AG09309 (cell line): ENCODE data around the gene CDH4.
"Not testable (repeated sequence)": the region's sequence is repeated elsewhere in the genome, so short reads cannot be mapped to it uniquely, and the experiment has no call there.

Experiments
- DNase-seq: peaks from one replicate; pipeline ENCODE4 v3.0.0-alpha.2; 2010; ENCODE audit warnings: low read depth
- H3K4me3 ChIP-seq: 2 replicates; pipeline ENCODE4 v1.5.1; 2011; ENCODE audit warnings: mild to moderate bottlenecking, low read depth, low read length, moderate library complexity; ENCODE audit not compliant: control insufficient read depth
- TF ChIP-seq, protein P1 (sequence below): IDR thresholded peaks from 2 replicates; pipeline ENCODE4 v1.5.1; 2011; ENCODE audit warnings: mild to moderate bottlenecking, low read depth, low read length, inconsistent platforms; ENCODE audit not compliant: insufficient read depth, control insufficient read depth; ENCODE audit errors: missing control alignments

CDH4 gene

DNA sequence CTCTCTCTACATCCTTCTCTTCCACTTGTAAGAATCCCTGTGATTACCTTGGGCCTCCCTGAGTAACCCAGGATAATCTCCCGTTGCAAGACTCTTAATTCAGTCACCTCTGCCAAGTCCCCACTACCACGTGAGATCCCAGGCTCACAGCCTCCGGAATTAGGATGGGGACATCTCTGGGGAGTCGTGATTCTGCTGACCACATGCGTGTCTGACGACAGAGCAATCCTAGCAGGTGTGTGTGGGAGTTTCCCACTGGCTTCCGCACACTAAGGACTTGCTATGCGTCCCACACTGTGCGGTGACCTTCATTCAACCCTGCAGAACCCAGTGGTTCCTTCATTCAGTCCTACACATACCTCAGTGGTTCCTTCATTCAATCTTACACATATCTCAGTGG, 11.9 kb downstream of the CDH4 start:
- TF ChIP-seq, protein P1, sequence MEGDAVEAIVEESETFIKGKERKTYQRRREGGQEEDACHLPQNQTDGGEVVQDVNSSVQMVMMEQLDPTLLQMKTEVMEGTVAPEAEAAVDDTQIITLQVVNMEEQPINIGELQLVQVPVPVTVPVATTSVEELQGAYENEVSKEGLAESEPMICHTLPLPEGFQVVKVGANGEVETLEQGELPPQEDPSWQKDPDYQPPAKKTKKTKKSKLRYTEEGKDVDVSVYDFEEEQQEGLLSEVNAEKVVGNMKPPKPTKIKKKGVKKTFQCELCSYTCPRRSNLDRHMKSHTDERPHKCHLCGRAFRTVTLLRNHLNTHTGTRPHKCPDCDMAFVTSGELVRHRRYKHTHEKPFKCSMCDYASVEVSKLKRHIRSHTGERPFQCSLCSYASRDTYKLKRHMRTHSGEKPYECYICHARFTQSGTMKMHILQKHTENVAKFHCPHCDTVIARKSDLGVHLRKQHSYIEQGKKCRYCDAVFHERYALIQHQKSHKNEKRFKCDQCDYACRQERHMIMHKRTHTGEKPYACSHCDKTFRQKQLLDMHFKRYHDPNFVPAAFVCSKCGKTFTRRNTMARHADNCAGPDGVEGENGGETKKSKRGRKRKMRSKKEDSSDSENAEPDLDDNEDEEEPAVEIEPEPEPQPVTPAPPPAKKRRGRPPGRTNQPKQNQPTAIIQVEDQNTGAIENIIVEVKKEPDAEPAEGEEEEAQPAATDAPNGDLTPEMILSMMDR = no peak
- no peak overlapping the region for H3K4me3 ChIP-seq
- DNase-seq = no peak

- TF ChIP-seq, protein P1 = no peak
- no peak for DNase-seq
- no peak overlapping the region for H3K4me3 ChIP-seq
Observed at GRCh38 chr20:61267241-61267640, 15.2 kb downstream of the CDH4 start.

DNA sequence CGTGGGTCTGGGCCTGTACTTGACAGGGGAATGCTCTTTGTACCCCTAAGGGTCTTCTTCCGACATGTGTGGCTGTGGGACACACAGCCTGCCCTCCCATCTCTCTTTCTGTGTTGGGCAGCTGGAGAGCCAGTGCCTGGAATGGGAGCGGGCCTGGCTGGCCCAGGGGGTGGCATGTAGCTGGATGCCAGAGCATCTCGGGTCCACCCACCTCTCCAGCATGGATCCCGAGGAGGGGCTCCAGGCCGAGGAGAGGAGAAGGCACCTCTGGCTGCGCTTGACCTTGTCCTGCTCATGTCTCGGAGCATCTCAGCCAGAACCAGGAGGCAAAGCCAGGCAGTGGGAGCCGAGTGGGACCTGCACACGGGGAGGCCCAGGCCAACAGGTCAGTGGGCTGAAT, 16.0 kb downstream of the CDH4 start:
- DNase-seq = no peak
- H3K4me3 ChIP-seq = no peak overlapping the region
- TF ChIP-seq, protein P1 = no peak

GRCh38 chr20:61271312-61272231, 19.5 kb downstream of the CDH4 start:
- TF ChIP-seq, protein P1 = no peak
- H3K4me3 ChIP-seq = no peak overlapping the region
- DNase-seq = no peak

DNA sequence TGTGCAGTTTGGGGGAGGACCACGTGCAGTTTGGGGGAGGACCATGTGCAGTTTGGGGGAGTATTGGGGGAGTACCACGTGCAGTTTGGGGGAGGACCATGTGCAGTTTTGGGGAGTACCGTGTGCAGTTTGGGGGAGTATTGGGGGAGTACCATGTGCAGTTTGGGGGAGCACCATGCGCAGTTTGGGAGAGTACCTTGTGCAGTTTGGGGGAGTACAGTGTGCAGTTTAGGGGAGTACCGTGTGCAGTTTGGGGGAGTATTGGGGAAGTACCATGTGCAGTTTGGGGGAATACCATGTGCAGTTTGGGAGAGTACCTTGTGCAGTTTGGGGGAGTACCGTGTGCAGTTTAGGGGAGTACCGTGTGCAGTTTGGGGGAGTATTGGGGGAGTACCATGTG, 21.0 kb downstream of the CDH4 start:
- H3K4me3 ChIP-seq, DNase-seq: not testable (repeated sequence)

DNA sequence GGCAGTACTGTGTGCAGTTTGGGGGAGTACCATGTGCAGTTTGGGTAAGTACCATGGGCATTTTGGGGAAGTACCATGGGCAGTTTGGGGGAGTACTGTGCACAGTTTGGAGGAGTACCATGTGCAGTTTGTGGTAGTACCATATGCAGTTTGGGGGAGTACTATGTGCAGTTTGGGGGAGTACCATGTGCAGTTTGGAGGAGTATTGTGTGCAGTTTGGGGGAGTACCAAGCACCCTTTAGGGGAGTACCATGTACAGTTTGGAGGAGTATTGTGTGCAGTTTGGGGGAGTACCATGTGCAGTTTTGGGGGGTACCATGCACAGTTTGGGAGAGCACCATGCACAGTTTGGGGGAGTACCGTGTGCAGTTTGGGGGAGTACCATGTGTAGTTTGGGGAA, 21.6 kb downstream of the CDH4 start:
- DNase-seq, H3K4me3 ChIP-seq: not testable (repeated sequence)

DNA sequence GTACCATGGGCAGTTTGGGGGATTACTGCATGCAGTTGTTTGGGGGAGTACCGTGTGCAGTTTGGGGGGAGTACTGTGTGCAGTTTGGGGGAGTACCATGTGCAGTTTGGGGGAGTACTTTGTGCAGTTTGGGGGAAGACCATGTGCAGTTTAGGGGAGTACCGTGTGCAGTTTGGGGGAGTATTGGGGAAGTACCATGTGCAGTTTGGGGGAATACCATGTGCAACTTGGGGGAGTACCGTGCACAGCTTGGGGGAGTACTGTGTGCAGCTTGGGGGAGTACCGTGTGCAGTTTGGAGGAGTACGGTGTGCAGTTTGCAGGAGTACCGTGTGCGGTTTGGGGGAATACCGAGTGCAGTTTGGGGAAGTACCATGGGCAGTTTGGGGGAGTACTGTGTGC, 22.3 kb downstream of the CDH4 start:
- TF ChIP-seq, protein P1 = no peak
- DNase-seq = no peak
- no peak overlapping the region for H3K4me3 ChIP-seq
